Measurements from ENCODE around the gene RANBP3. TPM values are rescaled to one million over a fixed set of nuclear protein-coding genes. Genes with fewer than 3 reads are reported as not detected.
"Not testable (repeated sequence)": the region's sequence is repeated elsewhere in the genome, so short reads cannot be mapped to it uniquely, and the experiment has no call there.

Gene RANBP3
- total RNA-seq, 1 experiment from 2014 or later = 59.5 TPM

GRCh38 chr19:5988517-5989387 is 10.8 kb upstream of the RANBP3 start:
- H3K36me3 Mint-ChIP-seq (ENCODE audit: insufficient read depth, unreplicated experiment) = no peaks in the 10 kb centered on the region
- H3K27me3 Mint-ChIP-seq (ENCODE audit: insufficient read depth, unreplicated experiment) = no peaks in the 10 kb centered on the region
- no peak for DNase-seq (ENCODE audit: unreplicated experiment)
- no peaks in the 10 kb centered on the region for H3K9me3 Mint-ChIP-seq (ENCODE audit: unreplicated experiment)
- POLR2A ChIA-PET = interaction anchor here (0.7 to 2.1 kb wide), 4 partner anchors 9 to 543 kb away, joined by 3 to 7 read pairs (median 3); no protein-coding TSS in a partner anchor
- H3K4me3 Mint-ChIP-seq (ENCODE audit: unreplicated experiment) = no peak overlapping the region
- peaks cover 14% of the 10 kb centered on the region for H3K4me1 Mint-ChIP-seq (ENCODE audit: insufficient read depth, unreplicated experiment)
- no peak overlapping the region for H3K27ac Mint-ChIP-seq (ENCODE audit: low read depth, unreplicated experiment)
- CTCF ChIA-PET = interaction anchor here (0.6 to 5.3 kb wide), 13 partner anchors 10 to 591 kb away, joined by 3 to 28 read pairs (median 4); partner anchors contain the start of gene RANBP3
- BruUV-seq (replicated peaks) = no TSS peak
- intact Hi-C loops (cut with micrococcal nuclease) = loop anchor here (5.0 to 10.0 kb wide), 2 partner anchors 184 to 644 kb away; partner anchors contain the start of gene NRTN
- TF ChIP-seq CTCF (IDR thresholded peaks at IDR 0.05; ENCODE audit: unreplicated experiment) = no peak

GRCh38 chr19:5987077-5987818 is 9.3 kb upstream of the RANBP3 start:
- Mint-ChIP-seq H3K36me3 (ENCODE audit: insufficient read depth, unreplicated experiment) (no peaks in the 10 kb centered on the region), H3K27me3 (ENCODE audit: insufficient read depth, unreplicated experiment) (no peaks in the 10 kb centered on the region), H3K9me3 (ENCODE audit: unreplicated experiment) (no peaks in the 10 kb centered on the region), H3K4me1 (ENCODE audit: insufficient read depth, unreplicated experiment) (peaks cover 14% of the 10 kb centered on the region), H3K27ac (ENCODE audit: low read depth, unreplicated experiment) (no peak overlapping the region), H3K4me3 (ENCODE audit: unreplicated experiment) (peak overlapping the region; percentile 47)
- BruUV-seq (replicated peaks) = no TSS peak
- peak; percentile 84 for DNase-seq (ENCODE audit: unreplicated experiment)
- intact Hi-C loops (cut with micrococcal nuclease) = loop anchor here (1.0 to 10.0 kb wide), 5 partner anchors 35 to 645 kb away; partner anchors contain the start of gene NRTN
- ChIA-PET POLR2A (interaction anchor here (0.8 to 1.2 kb wide), 5 partner anchors 9 to 142 kb away, joined by 3 to 5 read pairs (median 5); partner anchors contain the start of gene RANBP3), CTCF (interaction anchor here (0.5 to 5.3 kb wide), 24 partner anchors 8 to 1668 kb away, joined by 3 to 28 read pairs (median 3); partner anchors contain the start of genes CRB3 and RANBP3)
- TF ChIP-seq CTCF (IDR thresholded peaks at IDR 0.05; ENCODE audit: unreplicated experiment) = peak; percentile 89

- DNase-seq (ENCODE audit: unreplicated experiment); H3K27ac Mint-ChIP-seq (ENCODE audit: low read depth, unreplicated experiment); H3K27me3 Mint-ChIP-seq (ENCODE audit: insufficient read depth, unreplicated experiment); H3K36me3 Mint-ChIP-seq (ENCODE audit: insufficient read depth, unreplicated experiment); H3K4me3 Mint-ChIP-seq (ENCODE audit: unreplicated experiment); H3K9me3 Mint-ChIP-seq (ENCODE audit: unreplicated experiment); BruUV-seq (replicated peaks): not testable (repeated sequence)
- POLR2A ChIA-PET = interaction anchor here (0.5 kb wide), 1 partner anchor 288 kb away, joined by 3 read pairs; no protein-coding TSS in a partner anchor
- CTCF ChIA-PET = interaction anchor here (0.6 to 5.3 kb wide), 6 partner anchors 15 to 141 kb away, joined by 3 to 28 read pairs (median 6); no protein-coding TSS in a partner anchor
- intact Hi-C loops (cut with micrococcal nuclease) = loop anchor here (5.0 to 10.0 kb wide), 2 partner anchors 181 to 646 kb away; partner anchors contain the start of gene NRTN
- H3K4me1 Mint-ChIP-seq (ENCODE audit: insufficient read depth, unreplicated experiment) = peaks cover 14% of the 10 kb centered on the region
These were observed 7.9 kb upstream of the RANBP3 start for GRCh38 chr19:5985837-5986236.

GRCh38 chr19:5985098-5985783 is 7.3 kb upstream of the RANBP3 start:
- Mint-ChIP-seq H3K27ac (ENCODE audit: low read depth, unreplicated experiment) (peak overlapping the region; percentile 42), H3K27me3 (ENCODE audit: insufficient read depth, unreplicated experiment) (no peaks in the 10 kb centered on the region), H3K4me3 (ENCODE audit: unreplicated experiment) (no peak overlapping the region), H3K9me3 (ENCODE audit: unreplicated experiment) (no peaks in the 10 kb centered on the region), H3K36me3 (ENCODE audit: insufficient read depth, unreplicated experiment) (no peaks in the 10 kb centered on the region), H3K4me1 (ENCODE audit: insufficient read depth, unreplicated experiment) (peaks cover 14% of the 10 kb centered on the region)
- no TSS peak for BruUV-seq (replicated peaks)
- peak; percentile 34 for DNase-seq (ENCODE audit: unreplicated experiment)
- intact Hi-C loops (cut with micrococcal nuclease) = loop anchor here (5.0 to 10.0 kb wide), 2 partner anchors 180 to 647 kb away; partner anchors contain the start of gene NRTN
- POLR2A ChIA-PET = interaction anchor here (0.5 to 1.0 kb wide), 5 partner anchors 17 to 289 kb away, joined by 3 to 4 read pairs (median 3); no protein-coding TSS in a partner anchor
- CTCF ChIA-PET = interaction anchor here (0.6 to 5.3 kb wide), 6 partner anchors 18 to 141 kb away, joined by 3 to 28 read pairs (median 6); no protein-coding TSS in a partner anchor
- no peak for TF ChIP-seq CTCF (IDR thresholded peaks at IDR 0.05; ENCODE audit: unreplicated experiment)

Measured in MCF 10A (cell line).